Measurements from ENCODE around the gene WDR45. TPM values are rescaled to one million over a fixed set of nuclear protein-coding genes. Genes with fewer than 3 reads are reported as not detected.

Gene WDR45
- total RNA-seq, 1 donor from 2014 or later: 43.7 TPM

DNA sequence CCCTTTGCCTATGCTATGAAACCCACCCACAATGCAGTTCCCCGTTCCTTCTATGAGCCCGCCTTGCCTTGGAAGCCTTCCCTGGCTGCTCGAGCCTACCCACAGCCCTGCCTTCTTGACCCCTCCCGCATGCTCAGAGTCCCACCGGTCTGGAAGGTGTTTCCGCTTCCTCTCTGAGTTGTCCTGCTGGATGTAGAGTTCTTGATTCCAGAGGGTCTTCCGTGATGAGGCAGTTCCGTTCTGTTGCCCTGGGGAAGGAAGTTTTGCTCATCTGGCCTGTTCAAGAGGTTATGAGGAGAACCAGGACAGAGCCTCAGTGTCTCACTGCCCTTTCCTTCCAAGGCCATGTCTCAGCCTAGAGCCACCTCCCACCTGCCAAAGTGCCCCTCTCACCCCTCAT lies 36.4 kb upstream of the WDR45 start:
- no peak for DNase-seq (ENCODE audit: low read depth)
- TF ChIP-seq, protein P1, sequence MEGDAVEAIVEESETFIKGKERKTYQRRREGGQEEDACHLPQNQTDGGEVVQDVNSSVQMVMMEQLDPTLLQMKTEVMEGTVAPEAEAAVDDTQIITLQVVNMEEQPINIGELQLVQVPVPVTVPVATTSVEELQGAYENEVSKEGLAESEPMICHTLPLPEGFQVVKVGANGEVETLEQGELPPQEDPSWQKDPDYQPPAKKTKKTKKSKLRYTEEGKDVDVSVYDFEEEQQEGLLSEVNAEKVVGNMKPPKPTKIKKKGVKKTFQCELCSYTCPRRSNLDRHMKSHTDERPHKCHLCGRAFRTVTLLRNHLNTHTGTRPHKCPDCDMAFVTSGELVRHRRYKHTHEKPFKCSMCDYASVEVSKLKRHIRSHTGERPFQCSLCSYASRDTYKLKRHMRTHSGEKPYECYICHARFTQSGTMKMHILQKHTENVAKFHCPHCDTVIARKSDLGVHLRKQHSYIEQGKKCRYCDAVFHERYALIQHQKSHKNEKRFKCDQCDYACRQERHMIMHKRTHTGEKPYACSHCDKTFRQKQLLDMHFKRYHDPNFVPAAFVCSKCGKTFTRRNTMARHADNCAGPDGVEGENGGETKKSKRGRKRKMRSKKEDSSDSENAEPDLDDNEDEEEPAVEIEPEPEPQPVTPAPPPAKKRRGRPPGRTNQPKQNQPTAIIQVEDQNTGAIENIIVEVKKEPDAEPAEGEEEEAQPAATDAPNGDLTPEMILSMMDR (conservative IDR thresholded peaks at IDR 0.05; ENCODE audit: low read depth, low read length): no peak
- H3K4me3 ChIP-seq (ENCODE audit: low read depth, low read length): no peak overlapping the region

DNA sequence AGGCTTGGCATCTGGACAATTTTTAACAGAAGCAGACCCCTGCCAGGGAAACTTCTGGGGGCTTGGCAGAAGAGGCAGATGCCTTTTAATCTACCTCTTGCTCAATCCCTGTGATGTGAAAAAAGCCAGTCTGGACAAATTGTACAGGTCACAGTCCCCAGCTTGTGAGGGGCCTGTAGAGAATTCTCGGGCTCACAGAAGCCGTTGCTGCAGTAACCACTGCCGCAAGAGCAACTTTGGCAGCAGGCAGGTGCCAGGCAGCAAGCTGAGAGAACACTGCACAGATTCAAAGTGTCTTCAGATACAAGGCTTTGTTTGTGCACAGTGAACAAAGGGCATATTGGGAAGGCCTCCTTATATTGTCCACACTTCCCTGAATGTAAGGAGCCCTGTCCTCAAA lies 32.1 kb upstream of the WDR45 start:
- no peak overlapping the region for H3K4me3 ChIP-seq (ENCODE audit: low read depth, low read length)
- no peak for DNase-seq (ENCODE audit: low read depth)
- TF ChIP-seq, protein P1 (conservative IDR thresholded peaks at IDR 0.05; ENCODE audit: low read depth, low read length): no peak

DNA sequence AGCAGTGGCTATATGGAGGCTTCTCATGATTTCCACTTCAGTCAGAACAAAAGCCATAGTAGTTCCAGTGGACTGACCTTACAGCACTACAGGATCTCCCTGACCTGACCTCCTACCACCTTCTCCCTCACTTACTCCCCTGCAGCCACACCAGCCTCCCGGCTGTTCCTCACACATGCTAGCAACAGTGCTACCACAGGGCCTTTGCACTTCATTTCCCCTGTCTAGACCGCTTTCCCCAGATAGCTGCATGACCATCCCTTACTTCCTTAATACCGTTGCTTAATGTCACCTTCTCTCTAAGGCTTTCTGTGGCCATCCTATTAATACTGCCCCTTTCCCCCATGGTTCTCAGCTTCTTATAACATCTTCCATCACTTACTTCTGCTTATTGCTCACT lies 30.7 kb upstream of the WDR45 start:
- H3K4me3 ChIP-seq (ENCODE audit: low read depth, low read length): no peak overlapping the region
- no peak for DNase-seq (ENCODE audit: low read depth)
- TF ChIP-seq, protein P1 (conservative IDR thresholded peaks at IDR 0.05; ENCODE audit: low read depth, low read length): no peak

DNA sequence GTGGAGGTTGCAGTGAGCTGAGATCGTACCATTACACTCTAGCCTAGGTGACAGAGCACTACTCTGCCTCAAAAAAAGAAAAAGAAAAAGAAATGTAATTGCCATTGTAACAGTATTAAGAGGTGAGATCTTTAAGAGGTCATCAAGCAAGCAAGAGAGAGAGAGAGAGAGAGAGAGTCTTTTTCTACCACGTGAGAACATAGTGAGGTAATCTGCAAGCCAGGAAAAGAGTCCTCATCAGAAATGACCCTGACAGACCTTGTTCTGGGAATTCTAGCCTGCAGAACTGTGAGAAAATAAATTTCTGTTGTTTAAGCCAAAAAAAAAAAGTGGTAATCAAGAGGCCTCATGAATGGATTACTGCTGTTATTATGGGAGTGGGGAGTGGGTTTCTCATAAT lies 29.0 kb upstream of the WDR45 start:
- TF ChIP-seq, protein P1 (conservative IDR thresholded peaks at IDR 0.05; ENCODE audit: low read depth, low read length): no peak
- no peak overlapping the region for H3K4me3 ChIP-seq (ENCODE audit: low read depth, low read length)
- DNase-seq (ENCODE audit: low read depth): no peak

DNA sequence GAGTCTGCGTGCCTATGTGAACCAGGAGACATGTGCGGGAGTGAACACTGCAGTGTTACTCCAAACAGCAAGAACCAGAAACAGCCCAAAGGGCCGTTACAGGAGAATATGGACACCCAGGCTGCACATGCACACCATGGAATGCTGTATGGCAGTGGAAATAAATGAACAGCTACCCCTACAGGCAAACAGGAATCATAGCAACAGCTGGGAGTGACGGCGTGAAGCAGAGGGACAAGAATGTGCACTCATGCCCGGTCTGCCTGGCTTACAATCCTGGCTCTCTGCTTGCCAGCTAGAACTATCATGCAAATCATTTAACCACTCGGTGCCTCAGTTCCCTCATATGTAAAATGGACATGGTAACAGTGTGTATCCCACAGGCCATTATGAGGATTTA lies 27.2 kb upstream of the WDR45 start:
- no peak overlapping the region for H3K4me3 ChIP-seq (ENCODE audit: low read depth, low read length)
- peak; percentile 20 for DNase-seq (ENCODE audit: low read depth)
- TF ChIP-seq, protein P1 (conservative IDR thresholded peaks at IDR 0.05; ENCODE audit: low read depth, low read length): peak; percentile 55

DNA sequence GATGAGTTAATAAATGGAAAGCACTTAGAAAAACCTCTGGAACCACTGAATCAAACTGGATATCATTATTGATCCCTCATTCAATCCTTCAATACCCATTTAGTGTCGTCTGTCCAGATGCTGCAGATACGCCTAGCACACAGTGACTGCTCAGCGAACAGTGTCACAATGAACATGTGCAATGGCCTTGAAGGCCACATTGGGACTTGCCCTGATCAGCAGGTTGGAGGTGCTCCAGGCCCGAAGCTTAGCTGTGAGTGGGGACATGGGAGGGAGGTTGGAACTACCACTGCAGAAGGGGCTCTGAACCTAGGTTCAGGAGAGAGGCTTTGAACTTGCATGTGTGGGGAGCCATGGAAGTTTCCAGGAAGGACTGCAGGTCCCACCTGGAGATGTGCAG lies 26.6 kb upstream of the WDR45 start:
- DNase-seq (ENCODE audit: low read depth): no peak
- TF ChIP-seq, protein P1 (conservative IDR thresholded peaks at IDR 0.05; ENCODE audit: low read depth, low read length): no peak
- H3K4me3 ChIP-seq (ENCODE audit: low read depth, low read length): no peak overlapping the region

DNA sequence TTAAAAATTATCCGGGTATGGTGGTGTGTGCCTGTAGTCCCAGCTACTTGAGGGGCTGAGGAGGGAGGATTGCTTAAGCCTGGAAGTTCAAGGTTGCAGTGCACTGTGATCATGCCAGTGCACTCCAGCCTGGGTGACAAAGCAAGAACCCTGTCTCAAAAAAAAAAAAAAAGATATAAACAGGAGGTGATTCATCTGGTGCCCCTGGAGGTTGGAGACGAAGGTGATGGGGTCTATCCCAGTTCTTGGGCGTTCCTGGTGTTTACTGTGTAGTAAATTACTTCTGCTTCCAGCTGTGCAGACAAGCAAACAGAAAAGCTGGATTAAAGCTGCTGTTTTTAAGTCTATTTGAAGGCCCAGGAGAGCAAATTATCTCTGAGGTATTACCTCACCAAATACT lies 23.9 kb upstream of the WDR45 start:
- TF ChIP-seq, protein P1 (conservative IDR thresholded peaks at IDR 0.05; ENCODE audit: low read depth, low read length): no peak
- no peak for DNase-seq (ENCODE audit: low read depth)
- no peak overlapping the region for H3K4me3 ChIP-seq (ENCODE audit: low read depth, low read length)

Data from epithelial cell of proximal tubule (primary cell).